NT2/D1 (cell line): ENCODE results near the gene MAP3K8.

Source experiments
- SUZ12 ChIP-seq: IDR thresholded peaks from 2 replicates; pipeline ENCODE4 v1.6.1; 2011; ENCODE audit not compliant: insufficient read length, insufficient read depth; ENCODE audit errors: extremely low read depth
- ZNF274 ChIP-seq: IDR thresholded peaks from 2 replicates; pipeline ENCODE4 v1.6.1; 2011; ENCODE audit warnings: mild to moderate bottlenecking, low read depth, low read length

DNA sequence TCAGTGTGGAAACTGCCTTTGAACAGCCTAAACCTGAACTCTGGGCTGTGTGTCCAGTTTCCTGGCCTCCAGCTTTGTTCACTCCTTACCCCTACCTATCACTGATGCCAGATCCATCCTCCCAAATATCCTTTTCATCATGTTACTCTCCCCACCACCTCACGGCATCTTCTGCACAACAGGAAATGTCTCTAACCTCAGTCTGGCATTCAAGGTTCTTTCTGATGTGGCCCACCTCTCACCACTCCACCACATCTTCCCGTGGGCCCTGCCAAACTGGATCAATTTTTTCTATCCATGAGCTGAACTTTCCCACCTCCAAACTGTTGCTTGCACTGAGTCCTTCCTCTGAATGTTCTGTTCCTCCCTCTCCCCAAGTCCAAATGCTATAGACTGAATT is 35.8 kb upstream of the MAP3K8 start:
- TF ChIP-seq ZNF274 = no peak
- TF ChIP-seq SUZ12 = no peak
